Measurements from ENCODE around the gene MRPL20.

The MRPL20 gene

GRCh38 chr1:1359664-1360468 is 47.2 kb downstream of the MRPL20 start:
- no peak for DNase-seq

GRCh38 chr1:1359308-1359663 is 47.8 kb downstream of the MRPL20 start:
- no peak for DNase-seq

- no peak for DNase-seq
Measured at GRCh38 chr1:1358433-1359271, 48.4 kb downstream of the MRPL20 start, which contains the start of gene MXRA8. Gene MXRA8 (minus strand): TSS chr1:1358555. CDS start chr1:1358504, 51 bp downstream.

- no peak for DNase-seq
Measured at GRCh38 chr1:1357871-1358432, 49.1 kb downstream of the MRPL20 start.

GRCh38 chr1:1356796-1357401 is 50.2 kb downstream of the MRPL20 start:
- no peak for DNase-seq

- no peak for DNase-seq
Measured at GRCh38 chr1:1356166-1356795, 50.8 kb downstream of the MRPL20 start.

GRCh38 chr1:1355416-1355815 is 51.7 kb downstream of the MRPL20 start:
- peak; percentile 43 to 73 (median 54) for DNase-seq

- no peak for DNase-seq
Measured at GRCh38 chr1:1354271-1355247, 52.5 kb downstream of the MRPL20 start.

GRCh38 chr1:1353389-1354151 is 53.5 kb downstream of the MRPL20 start:
- no peak for DNase-seq

- no peak for DNase-seq
Measured at GRCh38 chr1:1352786-1353388, 54.2 kb downstream of the MRPL20 start.

Data from suppressor macrophage treated with lipopolysaccharide for 1 hour (primary cell).